ENCODE results near the gene THAP10.
"Not testable (repeated sequence)": the region's sequence is repeated elsewhere in the genome, so short reads cannot be mapped to it uniquely, and the experiment has no call there.

Gene THAP10

GRCh38 chr15:70876683-70877082, 15.6 kb downstream of the THAP10 start:
- DNase-seq (ENCODE audit: low spot score): no peak

GRCh38 chr15:70876011-70876410, 16.2 kb downstream of the THAP10 start:
- DNase-seq (ENCODE audit: low spot score): no peak

- no peak for DNase-seq (ENCODE audit: low spot score)
Observed at GRCh38 chr15:70875001-70875782, 17.0 kb downstream of the THAP10 start.

GRCh38 chr15:70873232-70874054, 18.8 kb downstream of the THAP10 start:
- DNase-seq (ENCODE audit: low spot score): no peak

- DNase-seq (ENCODE audit: low spot score): not testable (repeated sequence)
Observed at GRCh38 chr15:70871490-70871889, 20.7 kb downstream of the THAP10 start.

- no peak for DNase-seq (ENCODE audit: low spot score)
Observed at GRCh38 chr15:70870051-70870450, 22.2 kb downstream of the THAP10 start.

- DNase-seq (ENCODE audit: low spot score): no peak
Observed at GRCh38 chr15:70869346-70869745, 22.9 kb downstream of the THAP10 start.

- no peak for DNase-seq (ENCODE audit: low spot score)
Observed at GRCh38 chr15:70867911-70868467, 24.2 kb downstream of the THAP10 start.

GRCh38 chr15:70866982-70867641, 25.1 kb downstream of the THAP10 start:
- DNase-seq (ENCODE audit: low spot score): no peak

- no peak for DNase-seq (ENCODE audit: low spot score)
Observed at GRCh38 chr15:70863450-70864218, 28.6 kb downstream of the THAP10 start.

GRCh38 chr15:70859998-70860397, 32.2 kb downstream of the THAP10 start:
- DNase-seq (ENCODE audit: low spot score): no peak

- DNase-seq (ENCODE audit: low spot score): no peak
Observed at GRCh38 chr15:70859322-70859908, 32.8 kb downstream of the THAP10 start.

GRCh38 chr15:70858614-70859321, 33.5 kb downstream of the THAP10 start:
- not testable (repeated sequence) for DNase-seq (ENCODE audit: low spot score)

GRCh38 chr15:70857562-70858285, 34.5 kb downstream of the THAP10 start:
- no peak for DNase-seq (ENCODE audit: low spot score)

GRCh38 chr15:70856884-70857561, 35.2 kb downstream of the THAP10 start:
- DNase-seq (ENCODE audit: low spot score): no peak

GRCh38 chr15:70856177-70856883, 35.9 kb downstream of the THAP10 start:
- DNase-seq (ENCODE audit: low spot score): no peak

- peak; percentile 7 for DNase-seq (ENCODE audit: low spot score)
Observed at GRCh38 chr15:70855764-70856163, 36.5 kb downstream of the THAP10 start.

GRCh38 chr15:70854666-70854976, 37.6 kb downstream of the THAP10 start:
- no peak for DNase-seq (ENCODE audit: low spot score)

Data from germinal center (tissue), 1 donor.